GM03348 (cell line): ENCODE data around the gene FASN.
A peak's percentile ranks its signal among the peaks of the same experiment; 100 is the strongest.

Experiments used
- DNase-seq: peaks from one replicate; pipeline ENCODE4 v3.0.0; 2012; ENCODE audit warnings: low spot score

The FASN gene

DNA sequence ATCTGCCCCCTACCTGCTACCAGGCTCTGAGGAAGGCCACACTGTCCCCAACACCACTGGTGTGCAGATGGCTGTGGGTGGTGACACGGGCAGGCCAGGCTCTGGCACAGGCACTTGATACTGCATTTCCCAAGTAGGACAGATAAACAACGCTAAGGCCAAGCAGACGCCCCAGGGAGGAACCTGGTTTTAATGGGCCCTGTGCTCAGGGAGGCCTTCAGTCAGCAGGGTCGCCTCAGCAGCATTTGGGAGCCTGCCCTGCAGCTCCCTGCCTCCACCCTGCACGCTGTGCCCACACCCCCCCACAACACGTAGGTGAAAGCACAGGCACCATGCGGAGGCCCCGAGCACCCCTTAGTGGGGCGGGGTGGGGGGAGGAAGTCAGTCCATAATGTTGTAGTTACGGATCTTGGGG, 3.3 kb upstream of the FASN start:
- DNase-seq: no peak

DNA sequence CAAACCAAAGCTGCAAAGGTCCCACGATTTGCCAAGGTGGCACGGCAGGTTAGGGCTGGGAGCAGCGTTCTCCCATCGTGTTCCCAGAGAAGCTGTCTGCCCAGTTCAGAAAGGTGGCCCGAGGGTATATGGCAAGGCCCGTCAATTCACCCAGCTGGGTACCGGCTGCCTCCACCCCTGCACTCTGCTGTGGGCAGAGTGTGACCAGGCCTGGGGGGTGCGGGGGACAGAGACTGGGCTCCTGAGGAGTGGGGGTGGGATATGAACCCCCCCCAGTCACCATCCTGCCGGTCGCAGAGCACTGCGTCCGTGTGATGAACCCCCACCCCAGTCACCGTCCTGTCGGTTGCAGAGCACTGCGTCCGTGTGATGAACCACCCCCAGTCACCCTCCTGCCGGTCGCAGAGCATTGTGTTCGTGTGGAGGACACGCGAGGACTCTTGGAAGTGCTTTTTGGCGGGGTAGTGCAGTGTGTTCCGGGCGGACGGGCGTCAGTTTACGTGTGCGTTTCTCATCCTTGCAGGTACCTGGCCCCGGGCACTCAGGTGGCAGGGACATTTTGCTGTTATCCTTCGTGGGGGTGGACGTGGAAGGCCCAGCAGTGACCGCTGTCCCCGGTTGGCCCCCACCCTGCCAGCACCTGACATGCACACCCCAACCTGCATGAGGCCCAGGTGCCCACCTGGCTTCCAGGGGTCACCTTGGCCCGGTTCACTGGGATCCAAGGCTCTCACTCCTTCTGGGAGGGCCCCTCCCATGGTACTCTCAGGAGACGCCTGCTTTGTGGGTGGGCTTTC, 2.7 kb upstream of the FASN start:
- DNase-seq: no peak

DNA sequence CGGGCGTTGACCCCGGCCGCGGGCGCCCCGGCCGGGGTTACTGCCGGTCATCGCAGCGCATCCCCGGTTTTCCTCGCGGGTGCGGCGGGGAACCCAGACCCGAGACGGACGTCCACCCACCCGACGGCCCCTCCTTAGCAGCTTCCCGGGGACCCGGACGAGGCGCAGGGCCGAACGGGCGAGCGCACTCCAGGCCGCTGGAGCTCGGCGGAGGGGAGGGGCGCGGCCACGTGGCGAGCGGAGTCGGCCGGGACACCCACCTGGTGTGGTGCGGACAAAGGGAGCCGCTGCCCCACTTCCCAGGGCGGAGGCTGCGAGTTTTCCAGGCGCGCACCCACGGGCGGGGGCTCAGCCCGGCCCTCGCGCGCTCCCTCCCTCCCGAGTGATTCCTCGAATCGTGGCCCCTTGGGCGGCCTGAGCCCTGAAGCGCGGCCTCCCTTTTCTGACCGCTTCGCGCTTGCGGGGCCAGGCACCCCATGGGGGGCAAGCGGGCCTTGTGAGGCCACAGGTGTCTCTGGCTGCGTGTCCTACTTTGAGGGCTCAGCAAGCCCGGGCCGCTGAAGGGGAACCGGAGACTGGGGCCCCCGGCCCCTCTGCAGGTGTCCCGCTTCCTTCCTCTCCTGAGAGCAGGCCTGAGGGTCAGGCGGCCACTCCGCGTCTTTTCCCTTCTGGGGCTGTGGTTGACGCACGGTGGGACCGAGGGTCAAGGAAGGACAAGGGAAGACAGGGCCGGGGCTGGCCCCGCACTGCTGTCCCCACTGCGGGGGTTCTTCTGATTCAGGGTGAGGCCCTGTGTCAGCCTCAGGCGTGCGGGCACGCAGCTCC, 1.1 kb upstream of the FASN start:
- no peak for DNase-seq

DNA sequence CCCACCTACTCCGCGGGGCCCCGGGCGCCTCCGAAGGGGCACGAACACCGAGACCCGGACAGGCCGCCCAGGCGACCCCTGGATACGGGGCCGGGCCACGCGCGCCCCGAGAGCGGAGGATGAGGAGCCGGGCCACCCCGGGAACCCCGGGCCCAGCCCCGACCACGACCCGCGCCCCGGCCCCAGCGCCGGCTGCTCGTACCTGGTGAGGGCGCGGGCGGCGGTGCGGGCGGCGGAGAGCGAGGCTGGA, 192 bp downstream of the FASN start:
- no peak for DNase-seq

DNA sequence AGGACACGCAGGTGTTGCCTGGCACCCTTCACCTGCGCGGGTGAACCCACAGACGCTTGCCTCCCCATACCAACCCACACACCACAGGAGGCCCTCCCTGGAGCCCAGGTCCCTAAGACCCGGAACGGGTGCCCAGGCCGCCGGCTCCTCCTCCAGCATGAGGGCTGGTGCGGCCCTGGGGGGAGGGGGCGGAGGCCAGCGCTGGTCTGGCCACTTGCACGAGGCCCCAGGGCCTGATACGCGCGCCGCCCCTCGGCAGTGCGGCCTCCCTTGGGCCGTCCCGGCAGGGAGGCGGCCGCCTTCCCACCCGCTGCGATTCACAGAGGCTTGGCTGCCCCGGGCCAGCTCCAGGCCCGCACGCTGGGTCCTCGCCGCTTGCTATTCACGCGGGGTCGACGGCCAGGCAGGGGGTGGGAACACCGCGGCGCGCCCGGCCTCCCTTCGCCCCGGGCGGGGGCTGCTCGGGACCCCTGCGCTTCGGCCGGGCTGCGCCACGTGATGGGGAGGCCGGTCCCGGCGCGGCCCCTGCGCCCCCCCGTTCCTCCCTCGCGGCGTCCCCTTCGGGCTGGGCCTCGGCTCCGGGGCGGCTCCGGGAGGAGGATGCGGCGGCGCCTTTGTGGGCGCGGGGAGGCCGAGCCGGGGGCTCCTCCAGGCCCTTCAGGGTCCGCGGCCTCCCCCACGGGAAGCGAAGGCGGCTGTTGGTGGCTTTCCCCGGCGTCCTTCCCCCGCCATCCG, 685 bp downstream of the FASN start:
- peak; percentile 87 for DNase-seq

DNA sequence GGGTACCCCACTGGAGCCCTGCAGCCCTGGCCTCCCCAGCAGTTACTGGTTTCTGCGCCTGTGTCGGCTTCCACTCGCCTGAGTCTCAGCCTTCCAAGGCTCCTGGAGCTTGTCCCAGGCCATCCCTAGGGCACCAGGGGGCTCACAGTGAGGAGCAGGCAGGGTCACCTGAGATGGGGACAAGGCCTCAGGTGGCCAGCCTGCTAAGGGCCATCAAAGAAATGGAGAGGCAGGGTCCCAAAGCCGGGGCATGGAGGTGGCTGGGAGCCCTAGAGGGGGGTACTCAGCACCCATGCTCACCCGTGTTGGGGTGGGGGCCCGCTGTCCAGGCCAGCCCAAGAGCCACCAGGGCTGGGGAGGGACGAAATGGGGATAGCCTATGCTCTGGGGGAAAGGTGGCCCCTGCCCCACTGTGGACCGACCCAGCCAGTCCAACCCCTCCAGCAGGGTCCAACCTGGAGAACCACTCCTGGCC, 1.3 kb downstream of the FASN start:
- no peak for DNase-seq

DNA sequence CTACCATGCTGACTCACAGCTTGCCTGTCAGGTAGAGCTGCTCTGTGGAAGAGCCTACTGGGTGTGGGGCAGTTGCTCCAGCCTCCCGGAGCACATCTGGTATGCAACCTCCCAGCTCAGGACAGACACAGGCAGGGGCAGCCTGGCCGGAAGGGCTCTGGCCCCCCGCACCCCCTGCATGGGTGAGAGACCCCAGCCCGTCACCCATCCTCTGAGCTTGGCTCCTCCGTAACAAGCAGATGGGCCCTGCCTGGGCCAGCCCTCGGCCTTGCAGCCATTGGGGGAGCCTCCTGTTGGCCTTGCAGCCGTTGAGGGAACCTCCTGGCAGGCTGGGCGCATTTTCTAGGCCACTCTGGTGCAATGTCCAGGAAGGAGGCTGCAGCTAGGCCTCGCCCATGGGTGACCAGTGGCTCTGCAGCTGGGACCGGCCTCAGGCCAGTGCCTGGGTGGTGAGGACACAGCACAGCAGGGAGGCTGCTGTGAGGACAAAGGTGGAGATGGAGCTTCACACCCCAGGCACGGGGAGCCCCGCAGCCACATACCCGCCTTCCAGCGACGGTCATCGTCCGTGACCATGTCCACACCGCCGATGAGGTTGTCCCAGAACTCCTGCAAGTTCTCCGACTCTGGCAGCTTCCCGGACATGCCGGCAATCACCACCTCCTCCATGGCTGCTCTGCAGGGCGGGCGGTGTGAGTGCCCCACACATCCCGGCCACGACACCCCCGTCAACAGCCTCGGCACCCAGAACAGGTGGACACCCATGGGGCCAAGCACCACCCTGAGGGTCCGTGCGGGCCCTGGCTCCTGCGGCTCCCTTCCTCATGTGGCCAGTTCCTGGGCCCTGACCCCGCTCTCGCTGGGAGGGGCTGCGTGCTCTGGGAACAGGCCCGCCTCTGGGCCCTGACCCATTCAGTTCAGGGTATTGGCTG, 2.0 kb downstream of the FASN start:
- DNase-seq: no peak

DNA sequence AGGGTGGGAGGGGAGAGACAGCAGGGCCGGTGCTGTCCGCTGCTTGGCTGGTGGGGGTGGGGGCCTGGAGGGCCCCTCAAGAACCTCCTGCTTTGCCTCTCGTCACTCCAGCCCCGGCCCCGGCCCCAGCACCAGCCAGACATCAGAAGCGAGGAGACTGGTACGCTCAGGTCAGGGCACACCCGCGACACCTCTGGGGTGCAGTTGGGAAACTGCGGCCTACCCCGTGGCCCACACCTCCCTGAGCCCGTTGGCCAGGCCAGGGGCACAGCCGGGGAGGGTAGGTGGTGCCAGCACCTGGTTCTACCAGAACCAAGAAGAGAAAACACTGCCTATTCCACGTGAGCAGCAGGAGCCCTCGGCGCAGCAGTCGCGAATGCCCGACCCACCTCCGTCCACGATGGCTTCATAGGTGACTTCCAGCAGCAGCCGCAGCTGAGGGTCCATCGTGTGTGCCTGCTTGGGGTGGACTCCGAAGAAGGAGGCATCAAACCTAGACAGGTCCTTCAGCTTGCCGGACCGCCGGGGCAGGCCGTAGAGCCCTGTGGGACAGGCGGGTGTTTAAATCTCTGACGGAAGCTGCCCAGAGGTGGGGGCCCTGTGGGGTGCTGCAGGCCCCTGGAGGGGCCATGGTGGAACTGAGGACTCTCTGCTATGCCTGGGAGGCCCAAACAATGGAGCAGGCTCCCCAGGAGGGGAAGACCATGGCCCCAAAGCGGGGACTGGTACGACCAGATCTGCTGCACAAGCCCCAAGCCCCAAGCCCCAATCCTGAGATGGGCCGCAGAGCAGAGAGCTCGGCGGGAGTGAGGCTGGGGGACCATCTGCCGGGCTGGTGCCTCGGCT, 2.9 kb downstream of the FASN start:
- no peak for DNase-seq

DNA sequence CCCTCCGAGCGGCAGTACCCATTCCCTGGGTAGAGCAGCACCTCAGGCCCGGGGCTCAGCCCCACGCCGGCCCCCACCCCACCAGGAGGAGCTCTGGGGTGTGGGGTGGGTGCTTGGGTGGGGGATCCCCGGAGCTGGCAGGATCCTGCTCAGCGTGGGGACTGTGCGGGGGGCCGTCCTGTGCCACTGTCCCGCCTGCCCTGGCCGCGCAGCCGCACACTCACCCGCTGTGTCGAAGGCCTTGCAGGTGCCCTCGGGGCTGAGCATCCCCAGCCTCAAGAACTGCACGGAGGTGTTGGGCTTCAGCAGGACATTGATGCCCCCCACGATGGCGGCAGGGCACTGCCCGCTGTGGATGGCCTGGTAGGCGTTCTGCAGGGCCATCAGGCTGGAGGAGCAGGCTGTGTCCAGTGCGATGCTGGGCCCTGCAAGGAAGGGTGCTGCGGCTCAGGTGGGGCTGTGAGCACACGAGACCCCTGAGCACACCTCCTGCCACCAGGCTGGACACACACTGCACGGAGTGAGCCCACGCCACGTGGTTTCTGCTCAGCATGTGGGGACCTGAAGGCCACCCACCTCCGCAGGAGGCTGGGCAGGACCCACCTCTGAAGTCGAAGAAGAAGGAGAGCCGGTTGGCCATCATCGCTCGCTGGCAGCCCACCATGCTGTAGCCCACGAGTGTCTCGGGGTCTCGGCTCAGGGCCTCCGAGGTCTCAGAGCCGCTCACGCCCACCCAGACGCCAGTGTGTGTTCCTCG, 4.9 kb downstream of the FASN start:
- DNase-seq: no peak

DNA sequence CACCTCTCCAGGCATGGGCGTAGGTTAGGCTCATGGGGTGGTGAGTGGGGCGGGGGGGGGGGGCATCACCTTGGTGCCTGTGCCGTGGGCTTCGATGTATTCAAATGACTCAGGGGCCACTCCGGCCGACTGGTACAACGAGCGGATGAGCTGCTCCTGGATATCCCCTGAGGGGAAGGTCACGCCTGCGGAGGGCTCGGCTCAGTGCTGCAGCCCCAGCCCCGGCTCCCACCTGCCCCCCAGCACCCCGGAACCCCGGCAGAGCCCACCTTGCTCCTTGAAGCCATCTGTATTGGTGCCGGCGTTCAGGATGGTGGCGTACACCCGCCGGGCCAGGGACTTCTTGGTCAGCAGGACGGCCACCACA, 5.4 kb downstream of the FASN start:
- no peak for DNase-seq

DNA sequence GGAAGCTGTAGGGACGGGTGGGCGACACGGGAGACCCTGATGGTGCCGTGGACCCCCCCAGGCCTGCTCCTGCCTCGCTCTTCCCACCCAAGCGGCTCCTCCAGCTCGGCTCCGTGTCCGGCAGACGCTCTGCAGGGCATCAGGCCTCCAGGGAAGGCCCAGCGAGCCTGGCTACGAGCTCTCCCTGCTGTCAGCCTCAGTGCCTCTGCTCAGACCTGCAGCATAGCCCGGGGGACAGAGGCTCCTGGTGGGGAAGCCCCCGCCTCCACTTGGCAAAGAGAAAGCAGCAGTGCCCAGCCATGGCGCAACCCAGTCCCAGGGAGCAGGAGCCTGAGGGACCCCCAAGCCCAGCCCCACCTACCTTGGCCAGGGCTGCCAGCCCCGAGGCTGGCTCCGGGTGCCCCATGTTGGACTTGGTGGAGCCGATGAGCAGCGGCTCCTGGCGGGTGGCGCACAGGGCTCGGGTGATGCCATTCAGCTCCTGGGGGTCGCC, 5.9 kb downstream of the FASN start:
- DNase-seq: no peak

DNA sequence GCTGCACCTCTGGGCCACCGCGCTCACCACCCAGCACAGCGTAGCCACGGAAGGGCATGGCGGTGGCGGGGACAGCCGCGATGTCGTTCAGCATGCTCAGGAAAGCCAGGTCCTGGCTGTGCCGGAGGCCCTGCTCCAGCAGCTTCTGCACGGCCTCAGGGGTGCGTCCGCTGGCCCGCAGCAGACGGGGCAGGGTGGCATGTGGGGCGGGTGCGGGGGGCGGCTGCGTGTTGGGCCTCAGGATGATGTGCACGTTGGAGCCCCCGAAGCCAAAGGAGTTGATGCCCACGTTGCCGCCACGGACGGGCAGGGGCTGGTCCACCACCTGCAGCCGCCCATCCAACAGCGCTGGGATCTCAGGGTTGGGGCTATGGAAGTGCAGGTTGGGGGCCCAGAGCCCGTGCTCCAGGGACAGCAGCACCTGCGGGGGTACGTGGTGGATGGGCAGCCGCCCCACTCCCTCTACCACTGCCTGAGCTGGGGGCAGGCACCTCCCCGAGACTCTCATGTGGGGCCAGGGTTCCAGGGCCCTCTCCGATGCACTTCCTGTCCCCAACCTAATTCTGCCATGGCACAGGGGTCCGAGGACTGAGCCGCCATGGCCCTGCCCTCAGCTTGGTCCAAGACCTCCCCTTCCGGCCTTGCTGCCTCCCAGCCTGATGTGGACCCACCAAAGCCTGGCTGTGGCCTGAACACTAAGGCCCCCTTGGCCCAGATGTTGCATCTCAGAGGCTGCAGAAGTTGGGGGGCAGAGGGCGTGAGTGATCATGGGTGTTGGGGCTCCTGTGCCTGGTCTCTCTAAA, 6.6 kb downstream of the FASN start:
- DNase-seq: no peak

DNA sequence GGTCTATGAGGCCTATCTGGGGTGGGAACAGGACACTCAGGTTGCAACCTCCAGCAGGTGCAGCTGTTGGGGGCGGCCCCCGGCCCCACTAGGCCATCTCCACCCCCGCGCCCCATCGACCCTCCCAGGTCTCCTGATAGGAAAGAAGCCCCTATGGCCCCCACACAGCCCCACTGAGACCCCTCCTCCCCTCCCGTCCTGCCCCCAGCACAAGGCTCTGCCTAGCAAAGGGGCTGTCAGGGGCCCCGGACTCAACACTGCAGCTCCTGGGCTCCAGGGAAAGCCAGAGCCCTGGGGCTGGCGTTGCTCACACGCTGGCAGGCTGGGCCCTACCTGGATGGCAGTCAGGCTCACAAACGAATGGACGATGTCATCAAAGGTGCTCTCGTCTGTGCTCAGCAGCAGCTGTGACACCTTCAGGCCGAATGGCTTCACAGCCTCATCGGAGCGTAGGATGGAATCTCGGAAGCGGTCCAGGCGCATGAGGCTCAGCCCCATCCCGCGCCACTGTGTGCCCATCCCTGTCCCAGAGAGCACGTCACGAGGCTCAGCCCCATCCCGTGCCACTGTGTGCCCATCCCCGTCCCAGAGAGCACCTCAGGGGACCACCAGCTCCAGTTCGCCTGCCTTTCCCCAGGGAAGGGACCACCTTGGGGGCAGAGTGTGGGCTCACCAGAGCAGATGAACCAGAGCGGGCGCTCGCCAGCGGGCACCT, 7.3 kb downstream of the FASN start:
- no peak for DNase-seq

DNA sequence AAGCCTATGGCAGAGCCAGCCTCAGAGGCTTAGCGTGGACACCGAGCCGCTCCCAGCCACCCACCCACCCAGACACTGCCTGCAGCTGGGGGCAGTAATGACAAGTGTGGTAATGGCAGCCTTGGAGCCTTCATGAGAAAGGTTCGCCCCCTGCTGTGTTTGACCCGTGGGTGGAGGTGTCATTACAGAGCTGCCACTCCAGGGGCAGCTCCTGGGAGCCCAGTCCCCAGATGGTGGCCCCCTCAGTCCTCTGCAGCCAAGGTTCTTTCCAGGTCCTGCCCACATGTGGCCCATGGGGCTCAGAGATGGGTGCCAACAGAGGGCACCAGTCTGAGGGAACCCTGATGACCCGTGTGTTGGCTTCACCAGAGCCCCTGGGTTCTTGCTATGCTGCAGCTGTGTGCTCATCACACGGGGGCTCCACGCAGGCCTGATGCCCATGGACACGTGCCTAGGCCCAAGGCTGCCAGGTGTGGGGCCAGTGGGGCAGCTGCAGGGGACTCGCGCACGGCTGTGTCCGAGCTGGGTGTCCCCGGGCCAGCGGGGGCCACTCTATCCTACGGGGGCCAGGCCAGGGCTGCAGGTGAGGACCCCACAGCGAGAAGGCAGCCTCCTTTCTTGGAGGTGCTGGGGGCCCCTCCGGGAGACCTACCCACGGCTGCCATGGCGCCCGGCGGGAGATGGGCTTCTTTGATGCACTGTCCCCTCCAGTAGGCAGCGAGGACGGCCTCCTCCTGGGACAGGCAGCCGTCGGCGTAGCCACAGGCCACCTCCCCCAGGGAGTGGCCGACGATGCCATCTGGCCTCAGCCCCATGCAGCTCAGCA, 8.1 kb downstream of the FASN start:
- DNase-seq: no peak

DNA sequence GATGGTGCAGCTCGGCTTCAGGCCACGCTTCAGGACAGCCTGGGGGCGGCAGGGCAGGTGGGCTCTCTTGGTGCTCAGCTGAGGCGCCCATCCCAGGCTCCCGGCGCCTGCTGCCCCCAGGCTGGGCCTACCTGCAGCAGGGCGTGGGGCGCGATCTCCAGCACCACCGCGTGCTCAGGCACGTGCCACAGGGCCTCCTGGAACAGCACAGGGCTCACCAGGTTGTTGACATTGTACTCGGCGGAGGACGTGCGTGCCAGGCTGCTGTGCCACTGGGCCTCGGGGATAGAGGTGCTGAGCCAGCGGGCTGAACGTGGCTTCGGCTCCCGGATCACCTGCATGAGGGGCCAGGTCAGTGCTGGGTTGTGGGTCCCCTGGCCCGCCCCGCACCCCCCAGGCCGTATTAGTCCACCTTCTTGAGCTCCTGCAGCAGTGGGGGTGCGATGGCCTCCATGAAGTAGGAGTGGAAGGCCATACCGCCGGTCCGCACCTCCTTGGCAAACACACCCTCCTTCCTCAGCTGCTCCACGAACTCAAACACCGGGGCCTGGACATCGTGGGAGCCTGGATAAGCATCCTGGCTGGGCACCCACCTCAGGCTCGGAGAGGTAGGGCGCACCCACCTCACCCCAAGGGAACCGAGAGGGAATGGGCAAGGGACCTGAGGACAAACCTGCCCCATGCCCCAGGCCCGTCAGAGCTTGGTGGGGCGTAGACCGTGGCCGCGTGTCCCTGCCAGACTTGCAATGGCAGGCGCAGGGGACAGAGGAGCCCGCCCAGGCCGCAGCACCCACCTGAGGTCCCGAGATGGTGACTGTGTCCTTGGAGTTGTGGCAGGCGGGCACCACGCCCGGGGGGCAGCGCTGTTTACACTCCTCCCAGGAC, 9.0 kb downstream of the FASN start:
- DNase-seq: no peak

DNA sequence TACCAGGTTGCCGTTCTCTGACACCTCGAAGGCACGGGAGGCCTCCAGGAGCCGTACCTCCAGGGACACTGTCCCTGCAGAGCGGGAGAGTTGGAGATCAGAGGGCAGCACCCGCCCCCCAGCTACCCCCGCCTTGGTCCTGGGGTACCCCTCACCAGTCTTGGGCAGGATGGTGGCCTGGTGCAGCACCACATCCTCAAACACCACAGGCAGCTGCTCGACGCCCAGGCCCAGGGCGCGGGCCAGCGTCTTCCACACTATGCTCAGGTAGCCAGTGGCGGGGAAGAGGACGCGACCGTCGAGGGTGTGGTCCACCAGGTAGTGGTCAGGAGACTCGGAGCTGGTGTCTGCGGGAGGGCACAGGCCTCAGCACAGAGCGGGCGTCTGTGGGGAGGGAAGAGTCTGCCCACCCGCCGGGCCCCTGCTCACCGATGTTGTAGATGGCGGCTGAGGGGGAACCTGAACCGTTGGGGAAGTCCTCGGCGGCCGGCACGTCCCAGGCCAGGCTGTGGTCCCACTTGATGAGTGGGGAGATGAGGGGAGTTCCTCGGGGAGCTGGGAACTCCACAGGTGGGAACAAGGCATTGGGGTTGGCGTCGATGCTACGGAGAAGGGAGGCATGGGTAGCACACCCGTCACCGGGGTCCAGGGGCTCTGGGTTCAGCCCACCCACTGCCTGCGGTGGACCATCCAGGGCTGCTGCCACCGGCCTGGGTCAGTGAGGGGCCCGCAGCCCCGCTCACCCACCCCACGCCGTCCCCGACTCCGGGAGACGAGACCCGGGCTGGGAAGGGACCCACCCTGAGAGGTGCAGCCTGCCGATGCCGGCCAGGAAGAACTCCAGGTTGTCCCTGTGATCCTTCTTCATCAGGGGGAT, 9.8 kb downstream of the FASN start:
- DNase-seq: no peak
